ENCODE data around the gene TMC1.
A peak's percentile ranks its signal among the peaks of the same experiment; 100 is the strongest.

Gene TMC1

GRCh38 chr9:72526901-72527800 lies 5.7 kb downstream of the TMC1 start:
- peak; percentile 93 for DNase-seq (ENCODE audit: low spot score)

- no peak for DNase-seq (ENCODE audit: low spot score)
These were observed 6.4 kb downstream of the TMC1 start for GRCh38 chr9:72527801-72528195.

DNA sequence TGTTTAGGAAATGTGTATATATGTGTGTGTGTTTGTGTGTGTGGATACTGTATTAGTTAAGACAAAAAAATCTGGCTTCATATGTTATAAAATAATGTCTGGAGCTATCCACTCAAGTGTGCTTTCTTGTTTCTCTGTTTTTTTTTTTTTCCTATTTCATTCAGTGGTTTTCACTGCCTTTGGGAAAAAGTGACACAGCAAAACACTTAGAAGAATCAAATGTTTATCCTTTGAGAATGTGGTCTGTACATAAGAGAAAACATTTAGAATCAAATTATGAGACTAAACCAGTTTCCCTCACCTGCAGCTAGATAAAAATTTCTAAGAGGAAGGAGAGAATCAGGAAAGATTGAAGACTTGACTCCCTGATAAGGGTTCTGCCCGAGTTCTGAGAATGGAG lies 8.1 kb downstream of the TMC1 start:
- DNase-seq (ENCODE audit: low spot score), result no peak

DNA sequence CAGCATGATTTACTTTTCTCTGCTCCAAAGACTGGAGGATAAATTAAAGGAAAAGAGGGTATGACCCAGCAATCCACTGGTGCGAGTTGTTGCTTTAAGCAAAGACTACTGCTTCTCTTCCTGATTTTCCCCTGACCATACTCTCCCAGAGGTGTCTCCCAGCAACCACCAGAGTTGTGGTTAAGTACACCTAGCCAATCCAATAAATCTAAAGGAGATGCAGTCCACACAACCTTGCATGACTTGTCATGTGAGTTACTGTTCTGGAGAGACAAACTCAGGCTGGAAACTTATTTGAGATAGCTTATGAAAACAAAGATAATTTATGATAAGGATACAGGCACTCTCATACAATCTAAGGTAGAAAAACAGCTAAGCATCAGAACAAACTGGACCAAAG lies 11.9 kb downstream of the TMC1 start:
- no peak for DNase-seq (ENCODE audit: low spot score)

- DNase-seq (ENCODE audit: low spot score), result no peak
These were observed 13.5 kb downstream of the TMC1 start for GRCh38 chr9:72534931-72535330.

- no peak for DNase-seq (ENCODE audit: low spot score)
These were observed 15.7 kb downstream of the TMC1 start for GRCh38 chr9:72537011-72537545.

GRCh38 chr9:72537671-72538070 lies 16.3 kb downstream of the TMC1 start:
- DNase-seq (ENCODE audit: low spot score), result no peak

- no peak for DNase-seq (ENCODE audit: low spot score)
These were observed 17.7 kb downstream of the TMC1 start for GRCh38 chr9:72538921-72539702.

DNA sequence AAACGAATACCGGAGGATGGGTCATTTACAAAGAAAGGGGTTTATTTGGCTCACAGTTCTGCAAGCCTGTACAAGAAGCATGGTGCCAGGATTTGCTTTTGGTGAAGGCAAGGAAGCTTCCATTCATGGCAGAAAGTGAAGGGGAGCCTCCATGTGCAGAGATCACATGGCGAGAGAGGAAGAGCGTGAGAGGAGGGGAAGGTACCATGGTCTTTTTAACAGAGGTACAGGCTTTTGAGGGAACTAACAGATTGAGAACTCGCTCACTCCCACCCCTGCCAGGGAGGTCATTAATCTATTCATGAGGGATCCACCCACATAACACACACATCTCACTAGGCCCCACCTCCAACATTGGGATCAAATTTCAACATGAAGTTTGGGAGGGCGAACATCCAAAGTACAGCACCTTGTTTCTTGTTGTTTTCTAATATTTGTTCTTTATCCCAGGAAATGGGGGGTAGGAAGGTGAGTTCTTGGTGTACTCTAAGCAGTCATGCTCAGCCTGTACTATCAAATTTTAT lies 18.5 kb downstream of the TMC1 start:
- DNase-seq (ENCODE audit: low spot score), result no peak

DNA sequence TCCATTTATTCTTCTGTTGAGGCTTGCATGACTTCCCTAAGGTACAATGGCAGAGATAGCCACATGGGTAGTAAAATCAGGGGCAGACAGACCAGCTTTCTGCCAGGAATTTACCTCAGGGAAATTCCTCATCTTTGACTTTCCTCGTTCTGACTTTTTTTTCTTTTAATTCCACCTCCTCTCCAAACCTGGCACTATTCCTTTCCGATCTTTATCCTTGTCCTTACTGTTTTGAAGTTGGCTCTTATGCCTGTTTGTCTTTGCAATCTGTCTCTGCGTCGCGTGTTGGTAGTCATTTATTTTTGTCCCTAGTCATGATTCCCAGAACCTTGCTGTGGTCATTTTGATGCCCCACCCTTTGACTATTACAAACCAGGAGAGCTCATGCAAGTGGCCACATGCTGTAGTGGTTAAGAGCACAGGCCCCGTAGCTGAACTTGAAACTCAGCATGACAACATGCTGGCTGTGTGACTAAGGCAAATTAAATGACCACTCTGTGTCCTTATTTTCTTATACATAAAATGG lies 19.0 kb downstream of the TMC1 start:
- peak; percentile 77 for DNase-seq (ENCODE audit: low spot score)

DNA sequence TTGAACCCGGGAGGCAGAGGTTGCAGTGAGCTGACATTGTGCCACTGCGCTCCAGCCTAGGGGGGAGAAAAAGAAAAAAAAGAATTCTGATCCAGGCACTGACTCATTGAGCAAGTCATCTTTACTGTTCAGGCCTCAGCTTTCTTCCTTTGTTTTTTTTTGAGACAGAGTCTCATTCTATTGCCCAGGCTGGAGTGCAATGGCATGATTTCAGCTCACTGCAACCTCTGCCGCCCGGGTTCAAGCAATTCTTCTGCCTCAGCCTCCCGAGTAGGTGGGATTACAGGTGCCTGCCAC lies 21.1 kb downstream of the TMC1 start:
- DNase-seq (ENCODE audit: low spot score), result peak; percentile 32

GRCh38 chr9:72542917-72543316 lies 21.5 kb downstream of the TMC1 start:
- no peak for DNase-seq (ENCODE audit: low spot score)

DNA sequence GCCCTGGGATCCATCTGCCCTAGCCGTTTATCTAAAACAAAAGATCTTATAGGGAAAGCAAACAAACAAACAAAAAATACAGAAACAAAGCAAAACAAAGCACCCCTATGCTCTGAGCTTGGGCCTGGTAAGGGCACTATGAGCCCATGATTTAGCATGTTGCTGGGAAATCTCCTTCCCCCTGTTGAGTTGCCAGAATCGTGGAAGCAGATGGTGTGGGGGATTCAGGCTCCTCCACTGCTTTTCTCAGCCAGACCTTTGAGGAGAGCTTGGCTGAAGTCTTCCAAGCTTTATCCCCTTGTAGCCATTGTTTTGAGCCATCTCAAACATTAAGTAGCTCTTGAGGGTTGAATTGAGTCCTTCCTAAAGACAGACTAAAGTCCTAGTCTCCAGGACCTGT lies 29.9 kb downstream of the TMC1 start:
- no peak for DNase-seq (ENCODE audit: low spot score)

GRCh38 chr9:72552356-72552755 lies 30.9 kb downstream of the TMC1 start:
- DNase-seq (ENCODE audit: low spot score), result no peak

- peak; percentile 76 for DNase-seq (ENCODE audit: low spot score)
These were observed 32.8 kb downstream of the TMC1 start for GRCh38 chr9:72554221-72554641.

DNA sequence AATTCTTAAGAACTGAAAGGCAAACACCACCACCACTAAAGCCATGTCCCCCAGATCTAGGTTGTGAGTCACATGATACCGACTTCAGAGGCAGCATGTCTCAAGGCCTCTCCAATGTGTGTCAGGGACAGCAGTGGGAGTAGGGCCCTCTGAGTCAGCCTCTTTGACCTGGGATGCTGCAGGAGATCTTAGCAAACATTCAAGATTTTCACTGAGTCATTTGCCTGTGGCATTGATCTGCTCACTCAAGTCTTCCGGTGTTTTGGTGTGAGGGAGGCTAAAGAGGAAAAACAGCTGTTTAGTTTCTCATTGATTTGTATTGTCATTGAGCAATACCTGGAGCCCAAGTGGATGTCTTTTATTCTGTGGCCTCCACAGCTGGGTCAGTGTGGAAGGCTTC lies 36.1 kb downstream of the TMC1 start:
- peak; percentile 85 for DNase-seq (ENCODE audit: low spot score)

DNA sequence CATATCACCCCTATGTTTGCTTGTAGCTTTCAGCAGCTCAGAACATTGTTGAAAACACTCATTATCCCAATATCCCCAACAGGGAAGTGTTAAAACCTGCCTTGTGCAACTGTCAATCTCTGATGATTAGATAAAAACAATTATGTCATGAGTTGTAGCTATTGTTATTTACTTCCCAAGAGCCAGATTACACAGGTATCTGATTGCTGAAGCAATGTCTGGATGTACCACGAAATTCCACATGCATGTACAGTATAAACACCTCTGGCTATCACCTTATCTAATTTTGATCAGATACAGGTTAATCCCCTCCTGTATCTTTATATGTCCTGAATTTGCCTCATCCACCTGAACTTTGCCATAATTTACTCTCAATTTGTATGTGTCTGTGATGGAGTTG lies 38.7 kb downstream of the TMC1 start:
- no peak for DNase-seq (ENCODE audit: low spot score)

DNA sequence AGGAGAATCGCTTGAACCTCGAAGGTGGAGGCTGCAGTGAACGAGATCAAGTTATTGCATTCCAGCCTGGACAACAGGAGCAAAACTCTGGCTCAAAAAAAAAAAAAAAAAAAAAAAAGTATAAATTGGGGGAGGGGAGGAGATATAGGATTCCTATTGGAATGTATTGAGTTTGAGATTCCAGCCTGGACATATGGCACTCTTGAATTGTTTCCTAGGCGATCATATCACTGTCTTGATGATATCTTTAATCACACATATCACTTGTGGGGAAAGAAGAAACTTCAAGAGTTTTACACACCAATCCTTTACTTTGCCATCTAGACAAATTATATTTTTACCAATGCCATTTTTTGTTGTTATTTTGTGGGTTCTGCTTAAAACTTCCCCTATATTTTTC lies 42.4 kb downstream of the TMC1 start:
- no peak for DNase-seq (ENCODE audit: low spot score)

DNA sequence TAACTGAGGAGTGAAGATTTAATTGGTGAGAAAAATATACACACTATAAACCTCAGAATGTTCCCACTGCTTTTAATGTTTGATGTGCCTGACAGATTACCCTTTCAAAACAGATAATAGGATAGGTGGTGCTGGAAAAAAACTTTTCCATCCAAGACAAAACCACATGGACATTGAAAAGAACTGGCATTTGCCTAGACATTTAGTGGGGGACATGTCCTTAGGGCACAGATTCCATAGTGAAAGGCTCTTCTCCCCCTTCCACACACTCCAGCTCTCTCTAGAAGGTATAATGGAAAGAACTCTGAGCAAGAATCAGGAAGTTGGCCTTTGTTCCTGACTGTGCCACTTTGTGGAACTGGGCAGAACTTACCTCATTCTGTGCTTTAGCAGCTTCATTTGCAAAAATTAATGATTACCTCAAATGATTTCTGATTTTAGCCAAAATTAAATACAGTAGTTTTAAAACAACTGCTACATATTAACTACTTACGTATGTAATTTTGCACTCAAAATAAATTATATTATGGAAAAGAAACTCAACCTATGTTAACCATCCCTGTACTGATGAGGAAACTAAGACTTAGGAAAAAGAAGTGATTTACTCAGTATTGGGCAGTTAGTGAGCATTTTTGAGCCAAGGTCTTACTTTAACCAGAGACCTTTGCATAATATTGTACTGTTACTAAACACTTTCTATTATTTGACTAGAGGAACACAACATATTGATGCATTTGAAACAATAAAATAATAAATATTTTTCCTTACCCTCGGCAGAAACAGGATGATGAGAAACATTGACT lies 43.3 kb downstream of the TMC1 start:
- DNase-seq (ENCODE audit: low spot score), result no peak

DNA sequence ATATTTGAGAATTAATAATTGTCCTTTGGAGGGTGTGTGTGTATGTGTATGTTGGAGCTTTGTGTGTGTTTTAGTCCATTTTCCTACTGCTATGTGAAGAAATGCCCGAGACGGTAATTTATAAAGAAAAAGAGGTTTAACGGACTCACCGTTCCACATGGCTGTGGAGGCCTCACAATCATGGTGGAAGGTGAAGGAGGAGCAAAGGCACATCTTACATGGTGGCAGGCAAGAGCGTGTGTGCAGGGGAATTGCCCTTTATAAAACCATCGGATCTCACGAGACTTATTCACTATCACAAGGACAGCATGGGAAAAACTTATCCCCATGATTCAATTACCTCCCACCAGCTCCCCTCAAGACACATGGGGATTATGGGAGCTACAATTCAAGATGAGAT lies 44.1 kb downstream of the TMC1 start:
- no peak for DNase-seq (ENCODE audit: low spot score)

- no peak for DNase-seq (ENCODE audit: low spot score)
These were observed 52.9 kb downstream of the TMC1 start for GRCh38 chr9:72574156-72574810.
